Iris pigment epithelial cell (primary cell): Measurements from ENCODE around the gene KDM2A.
"Not testable (repeated sequence)": the region's sequence is repeated elsewhere in the genome, so short reads cannot be mapped to it uniquely, and the experiment has no call there.

ENCODE experiments used
- DNase-seq: peaks from one replicate; pipeline ENCODE4 v3.0.0-alpha.2; 2011; ENCODE audit warnings: low read depth

The KDM2A gene

GRCh38 chr11:67117672-67118180, 1.3 kb upstream of the KDM2A start:
- peak; percentile 28 for DNase-seq

- peak; percentile 23 for DNase-seq
Observed at GRCh38 chr11:67118181-67118766, 789 bp upstream of the KDM2A start.

GRCh38 chr11:67119585-67120391, 725 bp downstream of the KDM2A start:
- DNase-seq = peak; percentile 18

GRCh38 chr11:67120456-67120855, 1.4 kb downstream of the KDM2A start:
- no peak for DNase-seq

GRCh38 chr11:67120881-67121710, 2.0 kb downstream of the KDM2A start:
- peak; percentile 52 for DNase-seq

- DNase-seq = not testable (repeated sequence)
Observed at GRCh38 chr11:67123801-67124200, 4.7 kb downstream of the KDM2A start.

- DNase-seq = not testable (repeated sequence)
Observed at GRCh38 chr11:67126243-67126642, 7.2 kb downstream of the KDM2A start.

GRCh38 chr11:67126986-67127385, 7.9 kb downstream of the KDM2A start:
- no peak for DNase-seq

- DNase-seq = not testable (repeated sequence)
Observed at GRCh38 chr11:67130861-67131260, 11.8 kb downstream of the KDM2A start.

- no peak for DNase-seq
Observed at GRCh38 chr11:67136156-67136555, 17.1 kb downstream of the KDM2A start.

GRCh38 chr11:67138922-67139321, 19.9 kb downstream of the KDM2A start:
- DNase-seq = peak; percentile 20

- DNase-seq = no peak
Observed at GRCh38 chr11:67146516-67147226, 27.6 kb downstream of the KDM2A start.

GRCh38 chr11:67153971-67154370, 34.9 kb downstream of the KDM2A start:
- no peak for DNase-seq

GRCh38 chr11:67154726-67155125, 35.7 kb downstream of the KDM2A start:
- no peak for DNase-seq

GRCh38 chr11:67157691-67158090, 38.6 kb downstream of the KDM2A start:
- DNase-seq = no peak

GRCh38 chr11:67158221-67158620, 39.2 kb downstream of the KDM2A start:
- DNase-seq = peak; percentile 20

- DNase-seq = no peak
Observed at GRCh38 chr11:67160045-67160444, 41.0 kb downstream of the KDM2A start.

- DNase-seq = peak; percentile 65
Observed at GRCh38 chr11:67160872-67161783, 42.1 kb downstream of the KDM2A start.

- peak; percentile 45 for DNase-seq
Observed at GRCh38 chr11:67163006-67163405, 43.9 kb downstream of the KDM2A start.

- no peak for DNase-seq
Observed at GRCh38 chr11:67165623-67166022, 46.6 kb downstream of the KDM2A start.

- DNase-seq = peak; percentile 44
Observed at GRCh38 chr11:67167091-67167490, 48.0 kb downstream of the KDM2A start.
